H4 (cell line): ENCODE measurements around the gene KCNQ1. TPM values are rescaled to one million over a fixed set of nuclear protein-coding genes. Genes with fewer than 3 reads are reported as not detected.

Source experiments
- DNase-seq: peaks from one replicate; pipeline ENCODE4 v3.0.0-alpha.2; 2015; ENCODE audit warnings: low spot score
- total RNA-seq: library from RNA; depleted of rRNA; stranded (reverse); fragments of >200 nt; shearing (Covaris generic); gene quantifications from 2 replicates; pipeline ENCODE4 v1.2.3, GENCODE V29; 2014; rRNA removed

Gene KCNQ1
- total RNA-seq, 1 experiment from 2014 or later: 0.04 TPM

DNA sequence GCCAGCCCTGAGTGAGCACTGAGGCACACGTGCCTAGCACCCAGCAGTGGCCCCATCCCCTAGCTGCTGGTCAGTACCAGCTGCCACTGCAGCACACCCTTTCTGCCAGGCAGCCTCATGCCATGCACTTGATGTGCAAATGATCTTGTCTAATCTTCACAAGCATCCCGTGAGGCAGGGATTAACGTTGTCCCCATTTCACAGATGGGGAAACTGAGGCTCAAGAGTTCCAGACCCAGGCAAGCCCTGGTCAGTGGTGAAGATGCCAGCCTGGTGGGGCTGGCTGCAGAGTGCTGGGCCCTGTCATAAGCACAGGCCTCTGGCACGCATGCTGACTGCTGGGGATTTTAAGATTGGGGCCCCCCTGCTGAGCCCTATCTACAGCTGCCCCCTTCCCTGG lies 449.1 kb downstream of the KCNQ1 start:
- DNase-seq: no peak

DNA sequence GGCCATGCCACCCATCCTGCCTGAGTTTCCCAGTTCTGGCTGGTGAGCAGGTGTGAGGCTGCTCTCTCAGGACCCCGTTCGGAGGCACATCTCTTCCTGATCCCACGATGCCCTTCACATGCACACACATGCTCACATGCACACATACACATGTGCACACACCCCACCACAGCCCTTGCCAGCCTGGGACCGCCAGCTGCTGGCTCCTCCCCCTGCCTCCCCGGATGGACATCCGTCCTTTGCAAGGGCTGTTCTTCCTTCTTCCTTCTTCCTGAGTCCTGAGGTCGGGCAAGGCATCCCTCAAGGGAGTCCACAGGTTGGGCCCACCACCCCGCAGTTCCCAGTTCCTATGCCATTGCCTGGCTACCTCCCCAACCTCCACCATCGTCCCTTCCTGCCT lies 451.2 kb downstream of the KCNQ1 start:
- DNase-seq: no peak

DNA sequence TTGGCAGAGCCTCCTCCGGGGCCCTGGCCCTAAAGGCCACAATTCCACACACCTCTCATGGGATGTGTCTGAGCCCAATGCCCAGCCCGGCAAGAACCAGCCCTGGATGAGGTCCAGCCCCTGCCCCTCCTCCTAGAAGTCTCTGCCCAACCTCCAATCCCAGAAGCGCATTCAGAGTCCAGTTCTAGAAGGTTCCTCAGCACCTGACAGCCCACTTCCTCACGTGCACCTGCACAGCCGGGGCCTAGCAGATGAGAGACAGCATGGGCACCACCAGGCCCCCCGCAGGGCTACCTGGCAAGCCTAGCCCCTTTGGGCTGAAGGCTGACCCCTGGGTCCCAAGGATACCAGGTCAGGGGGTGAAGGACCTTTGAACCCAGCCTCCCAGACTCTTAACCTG lies 452.2 kb downstream of the KCNQ1 start:
- DNase-seq: no peak

DNA sequence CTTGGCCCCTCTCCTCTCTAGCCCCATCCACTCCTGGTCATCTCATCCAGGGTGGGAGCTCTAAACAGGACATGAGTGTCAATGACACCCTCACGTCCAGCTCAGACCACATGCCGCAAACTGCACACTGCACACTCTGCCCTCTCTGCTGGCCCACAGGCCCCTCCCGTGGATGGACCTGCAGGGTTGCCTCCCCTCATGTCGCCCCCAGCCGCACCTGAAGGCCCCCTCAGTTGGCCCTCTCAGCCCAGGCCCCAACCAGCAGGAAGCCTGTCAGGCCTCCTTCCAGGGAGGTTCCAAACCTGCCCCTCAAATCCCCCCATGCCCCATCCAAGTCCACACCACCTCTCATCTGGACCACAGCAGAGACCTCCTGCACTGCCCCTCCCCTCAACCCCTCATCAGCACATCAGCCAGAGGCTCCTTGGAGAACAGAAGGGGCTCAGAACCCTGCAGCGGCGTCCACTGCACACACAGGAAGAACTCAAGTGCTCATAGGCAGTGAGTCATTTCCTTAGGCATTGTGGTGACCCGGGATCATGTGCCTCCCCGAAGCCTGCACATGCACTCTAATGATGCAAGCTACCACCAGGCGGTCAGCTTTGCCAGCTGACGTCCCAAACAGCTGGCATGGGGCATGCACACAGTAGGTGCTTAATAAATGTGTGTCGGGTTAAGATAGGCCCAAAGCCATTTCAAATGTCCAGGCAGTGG lies 453.7 kb downstream of the KCNQ1 start:
- DNase-seq: peak; percentile 96

Other genes starting within 250 kb of the KCNQ1 start
- not detected in 2 replicates for gene ASCL2, start 174.4 kb upstream of the KCNQ1 start, total RNA-seq
- 0.10 and 1.5 TPM in 2 replicates for gene C11orf21, start 143.1 kb upstream of the KCNQ1 start, total RNA-seq
- gene TSPAN32, start 143.0 kb upstream of the KCNQ1 start, total RNA-seq: 0.81 and 4.0 TPM in 2 replicates
- gene CD81, start 67.7 kb upstream of the KCNQ1 start, total RNA-seq: 135 and 154 TPM in 2 replicates
- gene TSSC4, start 44.3 kb upstream of the KCNQ1 start, total RNA-seq: 32.8 and 52.2 TPM in 2 replicates
- gene TRPM5, start 494 bp upstream of the KCNQ1 start, total RNA-seq: not detected in 2 replicates